Right ventricle myocardium inferior (tissue), 1 donor: Measurements from ENCODE around the gene GPHN. TPM values are rescaled to one million over a fixed set of nuclear protein-coding genes. Genes with fewer than 3 reads are reported as not detected.
"Not testable (repeated sequence)": the region's sequence is repeated elsewhere in the genome, so short reads cannot be mapped to it uniquely, and the experiment has no call there.

Experiments used
- ATAC-seq: fragments of 200-7000 bp; cut with Tn5 transposase; one replicate; pipeline ENCODE4 v1.9.1; 2020; ENCODE audit warnings: mild to moderate bottlenecking, moderate library complexity
- DNase-seq: peaks from one replicate; pipeline ENCODE4 v3.0.0; 2021; ENCODE audit errors: missing footprints
- intact Hi-C: fragments of 100-400 bp; cut with DNase I; formaldehyde crosslinking; loops from one replicate; pipeline ENCODE4 v1.11.0; 2022
- total RNA-seq: library from RNA; stranded (reverse); fragmentation: NEBNext Ultra II Directional; extraction: Animal tissue kit (Norgen Biotek cat#: 25700); gene quantifications from one replicate; pipeline ENCODE4 v1.2.1, GENCODE V29; 2021
- donor health status: DM: no; HTN: yes; CAD: no; lungs with severe emphysema.

GPHN gene
- total RNA-seq, 1 donor from 2014 or later, result 23.5 TPM

DNA sequence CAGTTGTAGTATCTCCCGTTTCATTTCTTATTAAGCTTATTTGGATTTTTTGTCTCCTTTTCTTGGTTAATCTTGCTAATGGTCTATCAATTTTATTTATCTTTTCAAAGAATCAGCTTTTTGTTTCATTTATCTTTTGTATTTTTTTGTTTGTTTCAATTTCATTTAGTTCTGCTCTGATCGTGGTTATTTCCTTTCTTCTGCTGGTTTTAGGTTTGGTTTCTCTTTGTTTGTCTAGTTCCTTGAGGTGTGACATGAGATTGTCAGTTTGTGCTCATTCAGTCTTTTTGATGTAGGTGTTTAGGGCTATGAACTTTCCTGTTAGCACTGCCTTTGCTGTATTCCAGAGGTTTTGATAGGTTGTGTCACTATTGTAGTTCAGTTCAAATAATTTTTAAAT, 207.4 kb downstream of the GPHN start:
- ATAC-seq, intact Hi-C loops, DNase-seq: not testable (repeated sequence)

DNA sequence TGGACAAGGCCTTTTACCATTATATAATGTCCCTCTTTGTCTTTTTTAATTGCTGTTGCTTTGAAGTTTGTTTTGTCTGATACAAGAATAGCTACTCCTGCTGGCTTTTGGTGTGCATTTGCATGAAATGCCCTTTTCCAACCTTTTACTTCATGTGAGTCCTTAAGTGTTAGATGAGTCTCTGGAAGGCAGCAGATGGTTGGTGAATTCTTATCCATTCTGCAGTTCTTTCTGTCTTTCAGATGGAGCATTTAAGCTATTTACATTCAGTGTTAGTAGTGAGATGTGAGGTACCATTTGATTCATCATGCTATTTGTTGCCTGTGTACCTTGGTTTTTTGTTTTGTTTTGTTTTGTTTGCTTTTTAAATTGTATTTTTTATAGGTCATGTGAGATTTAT, 208.3 kb downstream of the GPHN start:
- ATAC-seq (no peak), DNase-seq (no peak)
- intact Hi-C loops, result no loop called here

DNA sequence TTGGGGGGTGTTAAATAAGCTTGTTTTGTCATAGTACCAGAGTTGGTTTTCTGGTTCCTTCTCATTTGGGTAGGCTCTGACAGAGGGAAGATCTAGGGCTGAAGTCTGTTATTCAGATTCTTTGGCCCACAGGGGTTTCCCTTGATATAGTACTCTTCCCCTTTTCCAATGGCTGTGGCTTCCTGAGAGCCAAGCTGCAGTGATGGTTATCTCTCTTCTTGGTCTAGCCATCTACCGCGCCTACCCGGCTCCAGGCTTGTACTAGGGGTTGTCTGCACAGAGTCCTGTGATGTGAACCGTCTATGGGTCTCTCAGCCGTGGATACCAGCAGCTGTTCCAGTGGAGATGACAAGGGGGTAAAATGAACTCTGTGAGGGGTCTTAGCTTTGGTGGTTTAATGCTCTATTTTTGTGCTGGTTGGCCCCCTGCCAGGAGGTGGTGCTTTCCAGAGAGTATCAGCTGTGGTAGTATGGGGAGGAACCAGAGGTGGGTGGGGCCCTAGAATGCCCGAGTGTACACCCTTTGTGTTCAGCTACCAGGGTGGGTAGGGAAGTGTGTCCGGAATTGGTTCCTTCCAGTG, 209.7 kb downstream of the GPHN start:
- ATAC-seq (no peak), DNase-seq (no peak)
- intact Hi-C loops, result no loop called here

DNA sequence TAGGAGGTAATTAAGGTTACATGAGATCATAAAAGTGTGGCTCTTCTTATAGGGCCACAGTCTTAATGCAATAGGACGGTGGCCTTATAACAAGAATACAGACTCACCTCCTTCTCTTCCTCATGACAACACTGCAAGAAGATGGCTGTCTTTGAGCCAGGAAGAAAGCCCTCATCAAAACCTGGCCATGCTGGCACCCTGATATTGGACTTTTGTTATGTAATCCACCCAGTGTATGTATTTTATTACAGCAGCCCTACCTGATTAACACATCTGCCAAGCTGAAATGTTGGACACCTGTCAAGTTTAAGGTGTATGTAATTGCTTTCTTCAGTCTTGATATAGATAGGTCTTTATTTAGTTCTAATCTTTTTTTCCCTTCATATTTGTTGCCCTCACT, 217.0 kb downstream of the GPHN start:
- DNase-seq, result no peak
- intact Hi-C loops, result no loop called here
- no peak for ATAC-seq

DNA sequence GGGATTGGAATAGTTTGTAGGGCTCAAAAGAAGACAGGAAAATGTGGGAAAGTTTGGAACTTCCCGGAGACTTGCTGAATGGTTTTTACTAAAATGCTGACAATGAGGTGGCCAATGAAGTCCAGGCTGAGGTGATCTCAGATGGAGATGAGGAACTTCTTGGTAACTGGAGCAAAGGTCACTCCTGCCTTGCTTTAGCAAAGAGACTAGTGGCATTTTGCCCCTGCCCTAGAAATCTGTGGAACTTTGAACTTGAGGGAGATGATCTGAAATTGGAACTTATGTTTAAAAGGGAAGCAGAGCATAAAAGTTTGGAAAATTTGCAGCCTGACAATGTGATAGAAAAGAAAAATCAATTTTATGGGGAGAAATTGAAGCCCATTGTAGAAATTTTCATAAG, 223.4 kb downstream of the GPHN start:
- intact Hi-C loops, DNase-seq, ATAC-seq: not testable (repeated sequence)

DNA sequence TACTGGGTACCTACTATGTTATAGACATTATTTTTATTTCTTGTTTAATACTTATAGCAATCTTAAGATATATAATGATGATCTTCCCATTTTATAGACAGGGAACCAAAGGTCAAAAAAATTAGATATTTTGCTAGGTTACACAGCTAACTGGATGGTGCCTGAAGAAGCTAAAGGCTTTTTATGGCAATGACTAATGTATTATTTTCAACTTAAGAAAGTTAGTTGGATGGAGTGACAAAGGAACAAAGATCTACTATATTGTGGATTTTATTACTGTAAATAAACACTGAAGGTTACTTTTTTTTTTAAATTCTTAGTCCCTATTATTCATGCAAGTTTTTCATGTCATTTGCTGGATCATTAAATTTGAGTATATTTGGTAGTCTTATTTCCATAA, 227.9 kb downstream of the GPHN start:
- intact Hi-C loops, result no loop called here
- DNase-seq (no peak), ATAC-seq (no peak)

DNA sequence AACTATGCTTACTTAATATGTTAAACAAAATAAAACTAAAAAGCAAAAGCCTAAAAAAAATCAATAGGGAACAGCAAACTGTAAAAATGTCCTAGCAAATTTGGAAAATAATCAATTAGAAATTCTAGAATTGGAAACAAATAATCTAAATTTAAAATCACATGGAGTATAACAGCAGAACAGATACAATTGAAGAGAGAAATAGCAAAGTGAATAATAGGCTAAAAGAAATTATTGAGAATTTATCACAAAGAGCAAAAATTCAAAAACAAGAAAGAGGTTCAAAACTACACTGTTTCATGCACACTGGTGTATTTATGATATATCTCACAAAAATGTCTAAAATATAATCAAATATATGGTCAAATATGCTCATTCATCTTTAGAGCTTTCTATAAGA, 231.9 kb downstream of the GPHN start:
- ATAC-seq (no peak), DNase-seq (no peak)
- intact Hi-C loops, result loop anchor here (10.0 kb wide), 2 partner anchors 115 to 245 kb away; no protein-coding TSS in a partner anchor

DNA sequence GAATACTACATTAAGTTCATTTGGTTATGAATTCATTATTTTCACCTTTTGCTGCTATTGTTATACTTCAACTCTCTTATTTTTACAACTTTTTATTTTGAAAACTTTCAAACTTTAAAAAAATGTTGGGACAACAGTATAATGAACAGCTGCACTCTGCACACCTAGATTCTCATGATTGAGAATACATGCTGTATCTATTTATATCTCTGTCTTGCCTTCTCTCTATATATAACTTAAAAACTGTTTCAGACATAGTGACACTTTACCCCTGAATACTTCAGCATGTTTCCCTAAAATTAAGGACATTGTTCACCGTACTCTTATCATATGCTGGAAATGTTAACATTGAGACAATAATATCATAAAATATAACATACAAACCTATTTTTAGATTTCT, 237.1 kb downstream of the GPHN start:
- ATAC-seq, result no peak

DNA sequence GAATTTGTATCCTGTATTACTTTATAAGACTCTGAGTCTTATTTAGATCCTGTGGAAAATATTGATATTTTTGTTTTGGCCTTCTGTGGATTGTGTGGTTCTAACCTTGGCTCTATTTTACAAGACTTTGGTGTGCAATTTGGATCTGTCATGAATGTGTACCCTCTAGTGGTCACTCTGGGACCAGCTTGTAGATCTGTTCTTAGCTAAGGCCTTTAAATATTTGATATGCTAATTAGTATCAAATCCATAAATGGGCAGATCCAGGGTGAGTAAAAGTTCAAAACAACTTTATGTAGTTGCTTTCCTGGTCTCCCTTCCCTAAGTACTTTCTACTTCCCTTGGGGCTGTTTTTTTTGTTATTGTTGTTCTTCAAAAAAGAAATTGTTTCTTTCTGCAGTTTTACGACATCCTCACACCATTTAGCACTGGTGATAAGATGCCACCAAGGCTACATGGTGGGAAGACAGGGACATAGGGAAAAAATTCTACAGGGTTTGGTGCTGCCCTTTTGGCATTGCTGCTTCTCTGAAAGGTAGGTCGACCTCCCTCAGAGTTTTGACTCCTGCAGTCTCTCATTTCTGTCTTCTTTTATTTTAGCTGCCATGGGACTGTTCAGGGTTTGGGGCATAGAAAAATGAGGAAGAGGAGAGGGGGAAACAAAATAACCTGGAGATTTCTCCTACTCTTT, 238.5 kb downstream of the GPHN start:
- intact Hi-C loops, result loop anchor here (10.0 kb wide), 2 partner anchors 122 to 252 kb away; no protein-coding TSS in a partner anchor
- DNase-seq, result no peak
- ATAC-seq, result no peak

More for the DNA sequence above, 237.1 kb downstream of the GPHN start:
- intact Hi-C loops, result loop anchor here (10.0 kb wide), 2 partner anchors 120 to 250 kb away; no protein-coding TSS in a partner anchor
- DNase-seq, result no peak

DNA sequence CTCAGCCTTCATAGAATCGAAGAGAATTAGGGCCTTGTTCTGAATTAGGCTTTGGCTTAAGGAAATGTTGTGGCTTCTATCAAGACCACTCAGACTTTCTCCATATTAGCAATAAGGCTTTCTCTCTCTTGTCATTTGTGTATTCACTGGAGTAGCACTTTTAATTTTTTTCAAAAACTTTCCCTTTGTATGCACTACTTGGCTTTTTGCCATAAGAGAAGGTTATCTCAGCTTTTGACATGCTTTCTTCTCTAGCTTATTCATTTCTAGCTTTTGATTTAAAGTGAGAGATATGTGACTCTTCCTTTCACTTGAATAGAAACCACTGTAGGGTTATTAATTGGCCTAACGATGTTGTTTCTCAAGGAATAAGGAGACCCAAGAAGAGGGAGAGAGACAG, 244.2 kb downstream of the GPHN start:
- DNase-seq, result no peak
- ATAC-seq, result no peak
- intact Hi-C loops, result no loop called here

DNA sequence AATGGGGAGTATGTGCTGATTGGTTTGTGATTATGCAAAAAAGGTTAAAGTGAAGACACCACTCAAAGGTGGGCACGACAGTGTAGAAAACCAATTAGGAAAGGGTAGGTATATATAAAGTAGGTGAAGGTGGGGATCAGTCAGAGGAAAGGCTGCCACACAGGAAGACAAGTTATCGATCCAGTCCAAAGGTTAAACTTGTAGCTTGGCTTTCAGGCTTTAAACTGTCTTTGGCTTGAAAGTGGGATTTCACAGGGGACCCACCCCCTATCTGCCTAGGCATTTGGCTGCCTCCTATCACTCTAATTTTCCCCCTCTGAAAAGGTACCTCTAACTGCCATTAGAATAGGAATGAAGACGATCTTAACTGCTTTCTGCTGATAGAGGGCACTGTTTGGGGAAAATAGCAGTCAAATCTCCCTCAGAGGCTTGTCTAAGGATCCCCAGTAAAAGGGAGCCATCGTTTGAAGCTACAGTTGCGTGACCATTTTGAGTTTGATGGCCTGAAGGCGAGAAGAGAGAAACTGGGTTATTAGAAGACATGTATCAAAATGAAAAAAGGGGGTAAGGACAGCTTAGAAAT, 250.2 kb downstream of the GPHN start:
- intact Hi-C loops, result no loop called here
- DNase-seq (no peak), ATAC-seq (no peak)

DNA sequence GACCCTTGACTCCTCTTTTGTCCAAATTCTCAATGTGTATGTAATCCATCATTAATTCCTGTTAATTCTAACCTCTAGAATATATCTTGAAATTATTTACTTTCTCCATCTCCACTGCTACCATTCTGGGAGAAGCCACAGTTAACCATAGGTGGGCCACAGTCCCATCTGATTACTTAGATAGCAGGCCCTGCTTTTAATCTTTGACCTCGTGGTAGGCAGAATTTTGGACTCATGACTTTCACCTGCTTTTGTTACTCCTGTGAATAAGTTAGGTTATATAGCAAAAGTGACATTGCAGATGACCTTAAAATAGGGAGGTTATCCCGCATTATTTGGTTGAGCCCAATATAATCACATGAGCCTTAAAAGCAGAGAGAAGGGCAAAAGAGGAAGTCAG, 264.2 kb downstream of the GPHN start:
- DNase-seq, result no peak
- intact Hi-C loops, result no loop called here
- ATAC-seq, result no peak

DNA sequence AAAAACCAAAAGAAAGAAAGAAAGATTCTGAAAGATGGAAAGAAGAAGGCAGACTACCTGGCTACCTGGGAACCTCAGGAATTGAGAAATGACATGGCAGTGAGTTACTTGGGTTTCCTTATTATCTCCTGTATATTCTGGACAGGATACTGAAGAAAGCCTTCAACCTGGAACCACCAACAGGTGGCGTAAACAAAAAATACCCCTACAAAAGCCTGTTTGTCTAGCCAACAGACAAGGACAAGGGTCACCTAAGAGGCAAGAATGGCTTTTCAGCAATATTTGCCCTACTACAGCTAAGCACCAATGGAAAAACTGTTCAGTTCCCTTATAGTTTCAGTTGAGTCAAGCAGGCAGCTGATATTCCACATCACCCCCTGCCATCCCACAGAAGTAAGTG, 274.9 kb downstream of the GPHN start:
- ATAC-seq, result no peak
- no peak for DNase-seq
- intact Hi-C loops, result no loop called here

DNA sequence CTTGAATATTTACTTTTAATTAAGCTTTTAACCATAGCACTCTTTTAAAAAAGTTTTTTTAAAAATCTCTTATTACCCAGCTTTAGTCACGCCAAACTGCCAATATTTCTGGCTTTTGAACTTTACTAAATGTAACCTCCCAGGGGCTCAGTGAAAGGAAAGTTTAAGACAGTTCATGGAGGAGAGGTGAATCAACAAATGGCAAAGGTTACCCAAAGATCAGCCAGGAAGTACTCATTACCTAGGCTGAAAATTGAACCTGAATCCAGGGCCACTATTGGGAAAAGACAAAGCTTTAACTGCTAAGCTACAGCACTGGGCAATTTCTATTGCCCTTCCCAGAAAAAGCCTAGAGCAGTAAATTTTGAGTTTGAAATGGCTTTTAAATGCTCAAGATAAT, 282.2 kb downstream of the GPHN start:
- ATAC-seq (no peak), DNase-seq (no peak)
- intact Hi-C loops, result no loop called here

DNA sequence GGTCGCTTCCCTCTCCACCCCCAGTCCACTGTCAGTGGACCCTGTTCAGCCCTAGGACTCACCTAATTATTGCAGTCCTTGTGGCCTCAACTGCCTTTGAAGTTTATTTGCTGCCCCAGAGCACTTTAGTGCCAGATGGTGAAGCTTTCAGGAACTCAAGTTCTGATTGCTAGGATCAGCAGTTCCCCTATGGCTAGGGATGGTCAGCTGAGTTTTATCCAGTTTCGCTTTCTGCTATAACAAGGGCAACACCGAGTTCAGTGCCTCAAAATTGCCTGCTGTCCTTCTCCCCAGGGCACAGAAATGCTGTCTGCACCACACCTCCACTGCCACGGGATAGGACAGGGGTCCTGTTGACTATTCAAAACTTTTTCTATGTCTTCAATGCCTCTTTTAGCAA, 295.0 kb downstream of the GPHN start:
- intact Hi-C loops, result no loop called here
- no peak for DNase-seq
- ATAC-seq, result no peak

DNA sequence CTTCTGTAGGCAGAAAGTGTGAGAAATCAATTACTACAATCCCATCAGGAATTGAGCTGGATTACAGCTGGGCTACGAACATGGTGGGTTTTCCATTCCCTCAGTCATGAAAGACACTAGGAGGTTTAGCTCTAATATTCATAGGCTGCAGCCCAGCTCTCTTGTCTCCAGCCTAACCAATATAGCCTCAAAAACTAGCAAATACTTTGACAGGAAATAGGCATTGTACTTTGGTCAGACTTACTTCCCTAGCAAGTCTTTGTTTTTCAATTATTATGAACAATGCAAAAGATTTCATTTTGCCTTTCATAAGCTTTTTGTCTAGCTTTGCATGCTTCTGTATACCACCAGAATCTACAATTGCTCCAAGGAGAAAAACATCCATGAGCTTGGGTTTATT, 296.2 kb downstream of the GPHN start:
- ATAC-seq, result no peak
- DNase-seq, result no peak
- intact Hi-C loops, result no loop called here

DNA sequence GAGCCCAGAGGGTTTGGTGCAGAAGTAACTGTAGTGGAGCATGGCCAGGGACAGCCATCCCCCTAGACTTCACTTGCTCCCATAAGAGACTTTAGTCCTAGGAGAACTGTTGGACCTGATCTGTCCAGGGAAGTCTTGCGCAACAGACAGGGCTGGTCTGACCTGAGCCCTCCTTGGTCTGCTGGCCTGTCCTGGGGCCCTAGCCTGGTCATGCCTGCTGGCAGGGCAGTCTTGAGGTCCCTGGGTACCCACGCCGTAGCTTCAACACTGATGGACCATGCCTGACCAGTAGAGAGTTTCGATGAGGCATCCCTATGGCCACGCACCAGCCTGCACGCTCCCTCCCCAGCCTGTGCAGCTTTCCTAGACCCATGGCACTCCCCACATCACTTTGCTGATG, 305.7 kb downstream of the GPHN start:
- DNase-seq (peak; percentile 15), ATAC-seq (no peak)
- intact Hi-C loops, result no loop called here

DNA sequence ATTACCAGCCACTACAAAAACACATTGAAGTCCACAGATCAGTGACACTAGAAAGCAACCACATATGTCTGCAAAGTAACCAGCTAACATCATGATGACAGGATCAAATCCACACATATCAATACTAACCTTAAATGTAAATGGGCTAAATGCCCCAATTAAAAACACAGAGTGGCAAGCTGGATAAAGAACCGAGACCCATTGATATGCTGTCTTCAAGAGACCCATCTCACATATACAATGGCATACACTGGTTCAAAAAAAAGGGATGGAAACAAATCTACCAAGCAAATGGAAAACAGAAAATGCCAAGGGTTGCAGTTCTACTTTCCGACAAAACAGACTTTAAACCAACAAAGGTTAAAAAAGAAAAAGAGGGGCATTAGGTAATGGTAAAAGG, 307.7 kb downstream of the GPHN start:
- ATAC-seq (no peak), DNase-seq (no peak)
- intact Hi-C loops, result no loop called here

DNA sequence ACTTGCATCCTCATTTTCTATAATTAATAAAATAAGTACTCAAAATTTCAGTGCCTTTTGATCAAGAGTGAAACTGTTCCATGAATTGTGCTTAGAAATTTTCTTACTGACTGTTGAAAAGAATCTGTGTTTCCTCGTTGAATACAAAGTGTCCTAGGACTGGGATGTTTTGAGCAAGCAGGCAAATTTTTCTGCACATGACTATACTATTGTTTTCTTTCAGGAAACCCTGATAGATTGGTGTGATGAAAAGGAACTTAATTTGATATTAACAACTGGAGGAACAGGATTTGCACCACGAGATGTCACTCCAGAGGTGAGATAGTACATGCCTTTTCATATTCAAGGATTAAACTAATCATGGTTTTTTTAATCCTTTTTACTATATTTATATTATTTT, 316.3 kb downstream of the GPHN start:
- no peak for DNase-seq
- intact Hi-C loops, result no loop called here
- ATAC-seq, result no peak

DNA sequence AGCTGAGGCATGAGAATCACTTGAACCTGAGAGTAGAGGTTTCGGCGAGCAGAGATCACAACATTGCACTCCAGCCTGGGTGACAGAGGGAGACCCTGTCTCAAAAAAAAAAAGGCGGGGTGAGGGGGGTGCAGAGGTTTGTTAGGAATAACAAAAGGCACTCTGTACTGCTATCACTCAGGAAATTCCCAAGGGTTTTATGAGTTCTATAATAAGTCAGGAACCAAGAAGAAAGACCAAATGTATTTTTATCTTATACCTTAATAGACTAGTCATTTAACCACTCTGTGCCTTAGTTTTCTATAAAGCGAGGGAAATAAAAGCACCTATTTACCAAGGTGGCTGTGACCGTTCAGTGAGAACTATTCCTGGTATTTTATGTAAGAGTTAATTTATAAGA, 319.2 kb downstream of the GPHN start:
- no peak for DNase-seq
- intact Hi-C loops, result no loop called here
- no peak for ATAC-seq
